Stomach (tissue), 9 donors: ENCODE data around the gene CD46. TPM values are rescaled to one million over a fixed set of nuclear protein-coding genes. Genes with fewer than 3 reads are reported as not detected.

Experiments
- DNase-seq, 2 donors: peaks; one replicate each; pipeline versions ENCODE4 v3.0.0 to v3.0.0-alpha.2; 2013 to 2019
- H3K27ac ChIP-seq, 5 donors: fragments of 200-600 bp in 4 of 5; sonication (generic) in 4 of 5; one replicate each; pipeline ENCODE4 v1.5.1; 2013 to 2019; ENCODE audit warnings: mild to moderate bottlenecking in 1 of 5, moderate library complexity in 1 of 5
- H3K27me3 ChIP-seq, 3 donors: fragments of 200-600 bp; sonication (generic); one replicate each; pipeline ENCODE4 v1.5.1; 2017 to 2019; ENCODE audit warnings: mixed run types in 1 of 3
- H3K36me3 ChIP-seq, 4 donors: fragments of 200-600 bp; sonication (generic); 1 replicate in 3 of 4; 2 replicates in 1 of 4; pipeline ENCODE4 v1.5.1; 2016 to 2019
- H3K4me1 ChIP-seq, 4 donors: fragments of 200-600 bp; sonication (generic); one replicate each; pipeline ENCODE4 v1.5.1; 2016 to 2019
- H3K4me3 ChIP-seq, 4 donors: fragments of 200-600 bp; sonication (generic) in 3 of 4; one replicate each; pipeline ENCODE4 v1.5.1; 2016 to 2019; ENCODE audit warnings: mild to moderate bottlenecking in 1 of 4
- H3K9me3 ChIP-seq, 4 donors: fragments of 200-600 bp; sonication (generic); one replicate each; pipeline ENCODE4 v1.5.1; 2016 to 2019
- CTCF ChIP-seq, 7 experiments: fragments of 450-650 bp in 4 of 7; fragments of 200-600 bp in 3 of 7; sonication (generic) in 3 of 7; IDR thresholded peaks; one replicate each; pipeline ENCODE4 v1.5.1; 2016 to 2019; ENCODE audit warnings: antibody characterized with exemption in 7 of 7, control low read depth in 2 of 7, mild to moderate bottlenecking in 1 of 7
- EP300 ChIP-seq: sonication (generic); formaldehyde crosslinking; IDR thresholded peaks from one replicate; pipeline ENCODE4 v1.6.1; 2017; ENCODE audit warnings: antibody characterized with exemption
- POLR2A ChIP-seq, 4 donors: fragments of 450-650 bp; IDR thresholded peaks; one replicate each; pipeline ENCODE4 v1.6.1; 2016; ENCODE audit warnings: antibody characterized with exemption in 4 of 4, control low read depth in 2 of 4, mild to moderate bottlenecking in 1 of 4, moderate library complexity in 1 of 4
- POLR2AphosphoS5 ChIP-seq, 3 donors: sonication (generic); formaldehyde crosslinking; IDR thresholded peaks; one replicate each; pipeline ENCODE4 v1.6.1; 2016; ENCODE audit warnings: antibody characterized with exemption in 3 of 3
- WGBS, 5 donors: extraction: QIAGEN DNeasy Blood & Tissue Kit in 3 of 5; methylation state at CpG; one replicate each; pipeline versions ENCODE4 v1.1.5 to v1.1.7; 2013 to 2018; 5-methylcytosine and 5-hydroxymethylcytosine counted together
- intact Hi-C: fragments of 100-400 bp; cut with DNase I; formaldehyde crosslinking; loops from one replicate; pipeline ENCODE4 v1.15.1; 2023; ENCODE audit warnings: low total_unique reads
- polyA plus RNA-seq, 3 donors: library from polyadenylated mRNA; stranded (reverse); fragments of 200-250 nt; gene quantifications; one replicate each; pipeline ENCODE4 v1.2.3, GENCODE V29; 2013
- total RNA-seq, 5 donors: library from RNA; depleted of rRNA; stranded (reverse); fragments of >200 nt; gene quantifications; one replicate each; pipeline versions ENCODE4 v1.1.0 to v1.2.3, GENCODE V29; 2014 to 2016
- donor health status: healthy with polysubstance abuse.
- donor health status: Bipolar disorder and iron deficiency.
- donor health status: healthy.

CD46 gene
- total and polyA plus RNA-seq, 8 donors: 25.2 to 424 (median 96.5) TPM

DNA sequence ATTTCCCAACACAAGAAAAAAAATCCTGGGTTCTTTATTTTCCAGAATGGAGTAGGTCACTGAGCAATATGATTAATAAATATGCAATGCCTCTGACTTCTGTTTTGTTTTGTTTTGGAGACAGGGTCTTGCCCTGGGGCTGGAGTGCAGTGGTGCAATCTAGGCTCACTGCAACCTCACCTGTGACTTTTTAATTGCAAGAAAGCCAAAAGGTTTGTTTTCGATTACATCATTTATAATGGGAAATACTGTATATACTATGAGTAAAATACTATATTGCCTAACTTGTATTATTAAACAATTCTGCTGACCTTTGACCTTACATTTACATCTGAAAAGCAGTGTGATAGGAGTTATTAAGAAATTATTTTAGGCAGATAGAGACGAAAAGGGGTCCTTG lies 11.6 kb upstream of the CD46 start:
- WGBS, 5 donors: 73 to 83% (median 77%) methylated on average over 2 of the region's 2 CpGs
- Histone ChIP-seq H3K4me3 (no peak overlapping the region), H3K9me3 (no peaks in the 10 kb centered on the region), H3K27ac (no peak overlapping the region), H3K4me1 (no peaks in the 10 kb centered on the region), H3K36me3 (no peaks in the 10 kb centered on the region), H3K27me3 (no peaks in the 10 kb centered on the region)
- intact Hi-C loops: no loop called here
- TF ChIP-seq POLR2A (IDR thresholded peaks at IDR 0.05): no peak
- TF ChIP-seq EP300: no peak
- no peak for TF ChIP-seq POLR2AphosphoS5 (IDR thresholded peaks at IDR 0.05)
- no peak for TF ChIP-seq CTCF (IDR thresholded peaks at IDR 0.05)
- no peak for DNase-seq

- TF ChIP-seq EP300: no peak
- TF ChIP-seq CTCF (IDR thresholded peaks at IDR 0.05): no peak
- TF ChIP-seq POLR2AphosphoS5 (IDR thresholded peaks at IDR 0.05): no peak
- no peak for TF ChIP-seq POLR2A (IDR thresholded peaks at IDR 0.05)
- no peak overlapping the region for H3K27ac ChIP-seq
- no peak for DNase-seq
- peaks cover 0 to 7% (median 0%) of the 10 kb centered on the region in 4 donors for H3K4me1 ChIP-seq
- 83 to 93% (median 85%) methylated on average over 3 of the region's 3 CpGs for WGBS, 5 donors
- H3K36me3 ChIP-seq: no peaks in the 10 kb centered on the region
- H3K9me3 ChIP-seq: no peaks in the 10 kb centered on the region
- no peaks in the 10 kb centered on the region for H3K27me3 ChIP-seq
- H3K4me3 ChIP-seq: no peak overlapping the region
- intact Hi-C loops: no loop called here
Observed at GRCh38 chr1:207742850-207743555, 8.9 kb upstream of the CD46 start.

GRCh38 chr1:207744000-207744534 lies 7.8 kb upstream of the CD46 start:
- intact Hi-C loops: no loop called here
- Histone ChIP-seq H3K27me3 (no peaks in the 10 kb centered on the region), H3K36me3 (no peaks in the 10 kb centered on the region), H3K9me3 (no peaks in the 10 kb centered on the region), H3K27ac (no peak overlapping the region), H3K4me3 (no peak overlapping the region), H3K4me1 (peaks cover 0 to 15% (median 5%) of the 10 kb centered on the region in 4 donors)
- DNase-seq: no peak
- no peak for TF ChIP-seq CTCF (IDR thresholded peaks at IDR 0.05)
- 86 to 91% (median 88%) methylated on average over 4 of the region's 4 CpGs for WGBS, 5 donors

- H3K36me3 ChIP-seq: no peaks in the 10 kb centered on the region
- no peaks in the 10 kb centered on the region for H3K27me3 ChIP-seq
- no peak overlapping the region for H3K4me3 ChIP-seq
- no peaks in the 10 kb centered on the region for H3K9me3 ChIP-seq
- TF ChIP-seq POLR2A (IDR thresholded peaks at IDR 0.05) (no peak), CTCF (IDR thresholded peaks at IDR 0.05) (no peak), POLR2AphosphoS5 (IDR thresholded peaks at IDR 0.05) (no peak), EP300 (no peak)
- no peak overlapping the region for H3K27ac ChIP-seq
- WGBS, 5 donors: 49 to 82% (median 75%) methylated on average over 1 of the region's 1 CpG
- DNase-seq: no peak
- intact Hi-C loops: no loop called here
- peaks cover under 1 to 26% (median 11%) of the 10 kb centered on the region in 4 donors for H3K4me1 ChIP-seq
Observed at GRCh38 chr1:207745285-207745684, 6.6 kb upstream of the CD46 start.
